GM12872 (cell line): ENCODE data around the gene SZT2.

Source experiments
- CTCF ChIP-seq: IDR thresholded peaks from 3 replicates; pipeline ENCODE4 v1.5.1; 2011; ENCODE audit warnings: low read depth, mild to moderate bottlenecking, low read length, moderate library complexity; ENCODE audit not compliant: insufficient read depth

SZT2 gene

GRCh38 chr1:43396059-43396458, 6.4 kb downstream of the SZT2 start:
- TF ChIP-seq CTCF: no peak

- TF ChIP-seq CTCF: no peak
These were observed 8.5 kb downstream of the SZT2 start for GRCh38 chr1:43398227-43398626.

- no peak for TF ChIP-seq CTCF
These were observed 12.6 kb downstream of the SZT2 start for GRCh38 chr1:43402089-43402865.

- TF ChIP-seq CTCF: no peak
These were observed 14.7 kb downstream of the SZT2 start for GRCh38 chr1:43404353-43404752.

- no peak for TF ChIP-seq CTCF
These were observed 15.6 kb downstream of the SZT2 start for GRCh38 chr1:43405219-43405875.

- TF ChIP-seq CTCF: no peak
These were observed 16.2 kb downstream of the SZT2 start for GRCh38 chr1:43405876-43406234.

GRCh38 chr1:43410571-43410970, 20.9 kb downstream of the SZT2 start:
- no peak for TF ChIP-seq CTCF
